GM12874 (cell line): ENCODE results near the gene FAM3A.

Experiments
- TF ChIP-seq, protein P1 (sequence below): IDR thresholded peaks from 2 replicates; pipeline ENCODE4 v1.5.1; 2011; ENCODE audit warnings: low read depth, mild to moderate bottlenecking, control low read depth, low read length, moderate library complexity; ENCODE audit not compliant: insufficient read depth

FAM3A gene

DNA sequence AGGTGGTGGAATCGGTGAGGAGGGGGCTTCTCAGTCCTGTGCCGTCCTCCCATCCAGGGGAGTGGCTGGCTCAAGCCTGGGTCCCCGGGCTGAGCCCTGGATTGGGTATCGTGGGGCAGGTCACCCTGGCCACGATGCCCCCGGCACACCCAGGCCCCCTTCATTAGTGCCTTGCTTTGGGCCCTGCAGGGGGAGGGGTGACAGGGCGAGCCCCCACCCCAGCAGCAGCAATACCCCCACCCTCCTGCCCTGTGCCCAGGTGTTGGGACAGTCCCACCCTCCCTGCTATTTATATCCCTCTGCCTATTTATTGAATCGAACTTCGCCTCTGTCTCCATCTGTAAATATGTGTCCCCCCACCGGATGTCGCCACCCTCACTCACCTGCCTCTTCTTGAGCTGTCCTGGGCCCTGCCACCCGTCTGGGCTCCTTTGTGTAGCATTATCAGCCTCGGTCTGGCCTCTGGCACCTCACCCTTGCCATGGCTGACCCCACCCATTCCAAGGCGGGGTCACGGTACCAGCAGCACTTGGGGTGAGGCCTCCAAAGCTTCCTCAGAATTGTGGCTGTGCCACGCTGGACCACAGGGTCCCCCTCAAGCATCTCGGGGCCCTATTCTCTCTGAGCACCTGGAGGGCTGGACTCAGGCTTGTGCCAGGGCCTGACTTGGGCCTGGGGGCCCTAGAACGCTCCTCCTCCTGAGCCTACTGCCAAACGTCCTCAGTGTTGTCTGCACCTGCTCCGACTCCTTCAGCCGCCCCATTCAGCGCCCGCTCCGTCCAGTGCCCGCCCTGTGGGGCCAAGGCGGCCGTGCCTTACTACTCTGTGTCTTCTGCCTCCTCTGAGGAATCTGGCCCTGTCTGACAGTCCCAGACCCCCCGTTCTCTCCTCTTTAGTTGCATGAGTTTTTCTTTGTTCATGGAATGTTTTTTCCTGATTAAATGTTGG is 43.1 kb downstream of the FAM3A start:
- TF ChIP-seq, protein P1, sequence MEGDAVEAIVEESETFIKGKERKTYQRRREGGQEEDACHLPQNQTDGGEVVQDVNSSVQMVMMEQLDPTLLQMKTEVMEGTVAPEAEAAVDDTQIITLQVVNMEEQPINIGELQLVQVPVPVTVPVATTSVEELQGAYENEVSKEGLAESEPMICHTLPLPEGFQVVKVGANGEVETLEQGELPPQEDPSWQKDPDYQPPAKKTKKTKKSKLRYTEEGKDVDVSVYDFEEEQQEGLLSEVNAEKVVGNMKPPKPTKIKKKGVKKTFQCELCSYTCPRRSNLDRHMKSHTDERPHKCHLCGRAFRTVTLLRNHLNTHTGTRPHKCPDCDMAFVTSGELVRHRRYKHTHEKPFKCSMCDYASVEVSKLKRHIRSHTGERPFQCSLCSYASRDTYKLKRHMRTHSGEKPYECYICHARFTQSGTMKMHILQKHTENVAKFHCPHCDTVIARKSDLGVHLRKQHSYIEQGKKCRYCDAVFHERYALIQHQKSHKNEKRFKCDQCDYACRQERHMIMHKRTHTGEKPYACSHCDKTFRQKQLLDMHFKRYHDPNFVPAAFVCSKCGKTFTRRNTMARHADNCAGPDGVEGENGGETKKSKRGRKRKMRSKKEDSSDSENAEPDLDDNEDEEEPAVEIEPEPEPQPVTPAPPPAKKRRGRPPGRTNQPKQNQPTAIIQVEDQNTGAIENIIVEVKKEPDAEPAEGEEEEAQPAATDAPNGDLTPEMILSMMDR: no peak

DNA sequence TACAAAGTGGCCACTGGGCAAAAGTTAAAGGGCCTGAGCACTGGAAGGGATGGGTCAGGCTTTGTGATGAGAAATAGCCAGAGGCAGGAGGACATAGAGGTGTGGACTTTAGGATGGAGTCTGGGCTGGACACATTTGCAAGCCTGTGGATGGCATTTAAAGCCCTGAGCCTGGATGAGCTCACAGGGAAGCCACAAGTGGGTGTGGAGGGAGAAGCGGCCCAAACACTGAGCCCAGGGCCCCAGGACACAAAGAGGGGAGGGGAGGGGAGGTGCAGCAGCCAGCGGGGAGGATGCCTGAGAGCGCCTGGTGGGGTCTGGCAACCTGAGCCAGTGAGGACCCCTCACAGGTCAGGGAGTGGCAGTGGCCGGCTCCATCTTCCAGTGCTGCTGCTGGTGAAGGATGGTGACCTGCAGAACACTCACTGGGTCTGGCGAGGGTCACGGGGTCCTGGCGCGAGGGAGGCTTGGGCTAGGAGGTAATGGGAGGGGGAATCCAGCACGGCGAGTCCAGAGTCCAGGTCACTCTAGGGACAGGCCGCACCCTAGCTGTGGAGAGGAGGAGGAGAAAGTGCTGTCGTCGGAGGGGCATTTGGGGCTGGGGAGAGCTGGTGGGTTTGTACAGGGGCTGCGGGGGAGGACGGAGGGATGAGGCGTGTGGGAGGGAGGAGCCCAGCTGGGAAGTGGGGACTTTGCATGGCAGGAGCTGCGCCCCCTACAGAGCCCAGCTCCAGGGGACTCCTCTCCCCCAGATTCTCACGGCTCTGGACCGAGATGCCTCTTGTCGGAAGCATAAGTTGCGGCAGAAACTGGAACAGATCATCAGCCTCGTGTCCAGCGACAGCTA is 44.0 kb downstream of the FAM3A start:
- TF ChIP-seq, protein P1: no peak

DNA sequence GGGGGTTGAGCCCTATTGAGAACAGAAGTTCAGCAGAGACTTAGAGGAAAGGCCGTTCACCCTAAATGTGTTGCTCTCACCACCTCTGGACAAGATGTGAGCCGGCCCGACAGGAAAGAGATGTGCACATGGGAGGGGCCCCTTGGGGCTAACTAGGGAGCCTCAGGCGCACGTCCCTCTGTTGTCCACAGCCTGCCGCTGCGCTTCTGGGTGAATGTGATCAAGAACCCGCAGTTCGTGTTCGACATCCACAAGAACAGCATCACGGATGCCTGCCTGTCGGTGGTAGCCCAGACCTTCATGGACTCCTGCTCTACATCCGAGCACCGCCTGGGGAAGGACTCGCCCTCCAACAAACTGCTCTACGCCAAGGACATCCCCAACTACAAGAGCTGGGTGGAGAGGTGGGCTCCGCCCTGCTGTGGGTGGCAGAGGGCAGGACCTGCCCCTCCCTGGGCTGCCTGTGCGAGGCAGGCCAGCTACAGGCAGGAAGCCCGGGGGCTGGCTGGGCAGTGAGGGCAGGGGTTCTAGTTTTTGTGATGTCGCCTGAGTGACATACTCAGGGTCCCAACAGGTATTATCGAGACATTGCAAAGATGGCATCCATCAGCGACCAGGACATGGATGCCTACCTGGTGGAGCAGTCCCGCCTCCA is 45.0 kb downstream of the FAM3A start:
- TF ChIP-seq, protein P1: no peak

DNA sequence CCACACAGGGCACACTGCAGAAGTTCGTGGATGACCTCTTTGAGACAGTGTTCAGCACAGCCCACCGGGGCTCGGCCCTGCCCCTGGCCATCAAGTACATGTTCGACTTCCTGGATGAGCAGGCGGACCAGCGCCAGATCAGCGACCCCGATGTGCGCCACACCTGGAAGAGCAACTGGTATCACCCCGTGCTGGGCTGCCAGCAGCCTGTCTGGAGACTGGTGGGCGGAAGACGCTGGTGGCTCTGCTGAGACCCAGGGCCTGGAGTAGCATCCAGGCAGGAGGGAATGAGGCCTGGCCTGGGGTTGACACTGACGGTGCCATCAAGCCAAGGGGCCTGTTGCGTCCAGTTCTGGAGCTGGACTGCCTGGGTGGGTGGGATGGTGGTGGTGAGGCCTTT is 45.6 kb downstream of the FAM3A start:
- TF ChIP-seq, protein P1: no peak

DNA sequence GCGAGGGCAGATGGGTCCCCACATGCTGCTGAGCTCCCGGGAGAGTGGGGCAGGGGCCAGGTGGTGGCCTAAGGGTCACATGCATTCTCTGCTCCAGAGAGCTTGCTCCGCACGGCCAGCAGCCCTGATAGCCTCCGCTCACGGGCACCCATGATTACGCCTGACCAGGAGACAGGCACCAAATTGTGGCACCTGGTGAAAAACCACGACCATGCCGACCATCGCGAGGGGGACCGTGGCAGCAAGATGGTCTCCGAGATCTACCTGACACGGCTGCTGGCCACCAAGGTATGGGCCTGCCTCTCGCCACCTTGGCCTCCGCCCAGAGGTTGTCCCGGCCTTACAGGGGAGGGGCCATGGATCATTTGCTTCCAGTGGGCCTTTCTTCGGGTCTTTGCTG is 46.2 kb downstream of the FAM3A start:
- TF ChIP-seq, protein P1: no peak

DNA sequence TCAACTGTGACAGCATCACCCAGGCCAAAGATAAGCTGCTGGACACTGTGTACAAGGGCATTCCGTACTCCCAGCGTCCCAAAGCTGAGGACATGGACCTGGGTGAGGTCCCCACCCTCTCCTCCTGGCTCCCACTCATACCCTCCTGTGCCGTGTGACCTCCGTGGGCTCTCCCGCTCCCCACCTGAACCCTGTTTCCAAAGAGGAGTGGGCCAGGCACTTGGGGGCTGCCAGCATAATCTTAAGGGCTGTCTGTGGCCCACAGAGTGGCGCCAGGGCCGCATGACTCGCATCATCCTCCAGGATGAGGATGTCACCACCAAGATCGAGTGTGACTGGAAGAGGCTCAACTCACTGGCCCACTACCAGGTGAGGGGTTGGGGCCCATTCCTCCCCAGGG is 46.9 kb downstream of the FAM3A start:
- TF ChIP-seq, protein P1: no peak

DNA sequence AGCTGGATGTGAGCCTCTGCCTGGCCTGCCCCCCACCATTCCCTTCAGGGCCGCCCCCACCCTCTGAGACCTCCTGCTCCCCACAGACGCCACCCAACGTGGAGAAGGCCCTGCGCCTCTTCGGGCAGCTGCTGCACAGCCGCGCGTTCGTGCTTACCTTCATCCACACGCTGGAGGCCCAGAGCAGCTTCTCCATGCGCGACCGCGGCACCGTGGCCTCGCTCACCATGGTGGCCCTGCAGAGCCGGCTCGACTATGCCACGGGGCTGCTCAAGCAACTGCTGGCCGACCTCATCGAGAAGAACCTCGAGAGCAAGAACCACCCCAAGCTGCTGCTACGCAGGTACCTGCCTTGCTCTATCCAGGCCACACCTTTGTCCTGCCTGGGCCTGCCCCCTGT is 47.8 kb downstream of the FAM3A start:
- TF ChIP-seq, protein P1: no peak
